Activated CD4-positive, alpha-beta T cell treated with anti-CD3 and anti-CD28 coated beads for 36 hours (primary cell): ENCODE data around the gene OSMR. TPM values are rescaled to one million over a fixed set of nuclear protein-coding genes. Genes with fewer than 3 reads are reported as not detected.
A peak's percentile ranks its signal among the peaks of the same experiment; 100 is the strongest.

Experiments used
- ATAC-seq: fragments of 200-7000 bp; cut with Tn5 transposase; one replicate; pipeline ENCODE4 v1.10.0; 2021; ENCODE audit warnings: mild to moderate bottlenecking, moderate library complexity
- CTCF ChIA-PET: fragments of 350-600 bp; sonication (Branson Sonifier 250); formaldehyde crosslinking; loops from one replicate; lab custom pipeline; 2021; ENCODE audit warnings: antibody characterized with exemption; lab: Charles Lee
- POLR2A ChIA-PET: fragments of 350-600 bp; sonication (Branson Sonifier 250); formaldehyde crosslinking; loops from one replicate; lab custom pipeline; 2021; ENCODE audit warnings: antibody characterized with exemption, inconsistent platforms; lab: Charles Lee
- DNase-seq: peaks from one replicate; pipeline ENCODE4 v3.0.0-alpha.2; 2020
- H3K27ac Mint-ChIP-seq: one replicate; pipeline ENCODE4 v1.8.0; 2021; ENCODE audit warnings: mixed read lengths
- H3K27me3 Mint-ChIP-seq: one replicate; pipeline ENCODE4 v1.8.0; 2021; ENCODE audit warnings: mixed read lengths
- H3K36me3 Mint-ChIP-seq: one replicate; pipeline ENCODE4 v1.8.0; 2021; ENCODE audit warnings: low read depth, mixed read lengths
- H3K4me1 Mint-ChIP-seq: one replicate; pipeline ENCODE4 v1.8.0; 2021; ENCODE audit warnings: mixed read lengths
- H3K4me3 Mint-ChIP-seq: one replicate; pipeline ENCODE4 v1.8.0; 2021; ENCODE audit warnings: mild to moderate bottlenecking, moderate library complexity, mixed read lengths
- H3K9me3 Mint-ChIP-seq: one replicate; pipeline ENCODE4 v1.8.0; 2021; ENCODE audit warnings: low read depth, mixed read lengths
- intact Hi-C, 2 experiments: fragments of 100-400 bp; cut with DNase I in 1 of 2; cut with micrococcal nuclease in 1 of 2; formaldehyde crosslinking; loops; one replicate each; pipeline versions ENCODE4 v1.14.2 to v1.15.1; 2022 to 2024; cut with DNase I, micrococcal nuclease
- total RNA-seq, 2 experiments: library from RNA; stranded (reverse); gene quantifications; one replicate each; pipeline ENCODE4 v1.2.3, GENCODE V29; 2021

Gene OSMR
- under 1 TPM; 0.25 to 0.26 TPM for total RNA-seq

DNA sequence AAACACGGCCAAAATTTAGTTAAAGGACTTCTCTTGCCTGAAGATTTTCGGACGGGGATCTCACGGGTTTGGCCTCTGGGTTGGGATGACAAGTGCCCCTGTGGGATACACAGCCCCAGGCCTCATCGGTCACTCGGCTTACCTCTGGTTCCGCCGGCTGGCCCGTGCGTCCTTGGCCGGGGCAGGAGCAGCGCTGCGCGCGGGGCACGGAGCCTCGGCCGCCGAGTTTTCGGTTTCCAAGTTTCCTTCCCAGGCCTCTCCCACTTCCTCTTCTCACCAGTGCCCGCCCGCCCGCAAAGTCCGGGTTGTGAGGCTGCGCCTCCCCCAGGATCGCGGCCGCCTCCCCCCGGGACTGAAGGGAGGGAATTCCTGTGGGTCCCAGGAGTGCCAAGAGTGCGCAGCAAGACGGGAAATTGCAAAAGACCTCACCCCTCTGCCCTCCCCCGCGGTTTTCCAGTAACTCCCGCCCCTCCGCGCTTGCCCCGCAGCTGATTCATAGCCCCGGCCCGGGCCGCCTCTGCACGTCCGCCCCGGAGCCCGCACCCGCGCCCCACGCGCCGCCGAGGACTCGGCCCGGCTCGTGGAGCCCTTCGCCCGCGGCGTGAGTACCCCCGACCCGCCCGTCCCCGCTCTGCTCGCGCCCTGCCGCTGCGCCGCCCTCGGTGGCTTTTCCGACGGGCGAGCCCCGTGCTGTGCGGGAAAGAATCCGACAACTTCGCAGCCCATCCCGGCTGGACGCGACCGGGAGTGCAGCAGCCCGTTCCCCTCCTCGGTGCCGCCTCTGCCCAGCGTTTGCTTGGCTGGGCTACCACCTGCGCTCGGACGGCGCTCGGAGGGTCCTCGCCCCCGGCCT, at the start of gene OSMR:
Gene OSMR (plus strand): TSS at position 487 of the 853 bp plus-strand sequence. CDS start 23,033 bp downstream, outside the sequence.
- peak within 1 kb of the TSS; percentile 70 for H3K4me3 Mint-ChIP-seq
- H3K9me3 Mint-ChIP-seq: peaks cover 2% of the 10 kb centered on the region
- H3K27ac Mint-ChIP-seq: peak within 1 kb of the TSS; percentile 61
- peaks cover 48% of the 10 kb centered on the region for H3K27me3 Mint-ChIP-seq
- ChIA-PET CTCF (no interaction called here), POLR2A (no interaction called here)
- intact Hi-C loops: loop anchor here in 1 of 2 experiments (5.0 kb wide), 2 partner anchors 77 to 227 kb away; partner anchors contain the start of gene RICTOR
- ATAC-seq (peak; percentile 74), DNase-seq (peak; percentile 72)
- H3K36me3 Mint-ChIP-seq: no peaks in the 10 kb centered on the region
- peaks cover 8% of the 10 kb centered on the region for H3K4me1 Mint-ChIP-seq

DNA sequence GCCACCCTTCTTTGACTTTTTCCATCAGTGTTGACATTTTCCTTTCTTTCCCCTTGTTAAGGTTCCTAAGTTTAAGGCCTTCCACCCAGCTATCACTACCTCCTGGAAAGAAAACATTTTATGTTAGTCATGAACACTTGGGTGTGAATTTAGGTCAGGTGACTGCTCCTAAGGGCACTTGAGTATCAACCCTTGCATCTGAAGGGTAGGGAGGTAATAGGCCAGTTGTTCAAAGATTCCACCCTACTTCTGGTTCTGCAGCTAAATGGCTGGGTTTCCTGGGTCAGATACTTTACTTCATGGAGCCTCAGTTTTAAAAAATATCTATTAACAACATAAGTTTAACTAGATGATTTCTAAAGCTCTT, 49.1 kb upstream of the OSMR start:
- intact Hi-C loops: no loop called here
- DNase-seq (no peak), ATAC-seq (no peak)
- POLR2A ChIA-PET: interaction anchor here (0.5 kb wide), 1 partner anchor 52 kb away, joined by 3 read pairs; no protein-coding TSS in a partner anchor
- Mint-ChIP-seq H3K9me3 (no peaks in the 10 kb centered on the region), H3K27ac (no peak overlapping the region), H3K27me3 (peaks cover 15% of the 10 kb centered on the region), H3K36me3 (no peaks in the 10 kb centered on the region), H3K4me3 (no peak overlapping the region), H3K4me1 (peaks cover 5% of the 10 kb centered on the region)
- CTCF ChIA-PET: interaction anchor here (0.6 to 1.3 kb wide), 4 partner anchors 13 to 376 kb away, joined by 3 to 5 read pairs (median 4); no protein-coding TSS in a partner anchor

DNA sequence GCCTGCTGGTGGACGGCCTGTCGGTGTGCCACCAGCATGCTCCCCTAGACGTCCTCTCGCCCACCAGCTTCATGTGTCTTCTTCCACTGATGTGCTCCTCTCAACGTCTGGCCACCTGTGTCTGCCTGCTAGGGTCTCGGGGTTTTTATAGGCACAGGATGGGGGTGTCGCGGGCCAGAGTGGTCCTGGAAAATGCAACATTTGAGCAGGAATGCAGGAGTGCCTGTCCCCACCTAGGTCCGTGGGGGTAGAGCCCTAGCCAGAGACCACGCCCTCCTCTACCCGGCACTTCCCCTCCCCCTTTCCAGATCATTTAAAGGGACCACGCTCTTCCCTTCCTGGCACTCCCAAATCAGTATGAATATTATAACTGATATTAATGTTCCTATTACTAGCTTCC, 48.0 kb upstream of the OSMR start:
- intact Hi-C loops: no loop called here
- Mint-ChIP-seq H3K4me3 (no peak overlapping the region), H3K9me3 (no peaks in the 10 kb centered on the region), H3K27me3 (peaks cover 12% of the 10 kb centered on the region), H3K27ac (no peak overlapping the region), H3K36me3 (no peaks in the 10 kb centered on the region), H3K4me1 (peaks cover 5% of the 10 kb centered on the region)
- ChIA-PET CTCF (interaction anchor here (3.6 kb wide), 1 partner anchor 11 kb away, joined by 15 read pairs; no protein-coding TSS in a partner anchor), POLR2A (no interaction called here)
- DNase-seq: no peak
- no peak for ATAC-seq

DNA sequence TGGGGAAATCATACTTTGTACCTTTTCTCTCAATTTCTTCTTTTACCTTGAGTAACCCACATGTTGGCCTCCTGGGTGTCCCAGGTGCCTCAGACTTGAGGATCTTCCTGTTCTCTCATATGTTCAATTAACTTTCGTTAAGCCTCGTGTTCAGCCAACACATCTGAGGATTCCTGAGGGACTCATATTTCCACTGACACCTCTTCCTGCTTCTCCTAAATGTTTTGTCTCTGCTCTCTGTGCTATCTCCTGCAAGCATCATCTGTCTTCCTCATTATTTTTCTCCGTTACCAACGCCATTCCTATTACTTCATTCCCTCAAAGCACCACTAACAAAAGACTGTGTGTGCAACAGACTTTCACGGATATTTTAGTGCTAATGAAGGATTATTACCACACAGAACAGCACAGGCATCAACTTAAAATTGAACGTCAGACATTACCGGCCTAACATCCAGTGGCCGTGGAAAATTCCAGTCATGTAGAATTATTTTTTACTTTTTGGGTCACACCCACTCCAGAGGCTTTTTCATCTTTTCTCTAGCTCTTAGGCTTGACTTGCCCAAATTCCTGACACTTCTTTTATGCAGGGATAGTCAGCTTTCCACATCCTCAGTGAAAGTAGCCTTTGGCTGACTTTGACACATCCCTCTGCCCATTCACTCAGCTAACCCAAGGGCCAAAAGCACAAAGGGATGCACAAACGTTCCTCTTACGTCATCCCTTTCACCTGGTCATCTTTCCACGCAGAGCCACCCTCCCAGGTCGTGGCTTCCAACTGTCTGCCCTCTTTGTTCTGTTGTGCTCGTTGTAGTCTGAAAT, 46.0 kb upstream of the OSMR start:
- no peak overlapping the region for H3K4me3 Mint-ChIP-seq
- CTCF ChIA-PET: interaction anchor here (1.2 to 3.6 kb wide), 3 partner anchors 9 to 358 kb away, joined by 4 to 15 read pairs (median 8); no protein-coding TSS in a partner anchor
- POLR2A ChIA-PET: no interaction called here
- H3K27ac Mint-ChIP-seq: no peak overlapping the region
- H3K4me1 Mint-ChIP-seq: peaks cover 5% of the 10 kb centered on the region
- ATAC-seq (no peak), DNase-seq (no peak)
- no peaks in the 10 kb centered on the region for H3K36me3 Mint-ChIP-seq
- no peaks in the 10 kb centered on the region for H3K9me3 Mint-ChIP-seq
- peaks cover 7% of the 10 kb centered on the region for H3K27me3 Mint-ChIP-seq
- intact Hi-C loops: no loop called here

DNA sequence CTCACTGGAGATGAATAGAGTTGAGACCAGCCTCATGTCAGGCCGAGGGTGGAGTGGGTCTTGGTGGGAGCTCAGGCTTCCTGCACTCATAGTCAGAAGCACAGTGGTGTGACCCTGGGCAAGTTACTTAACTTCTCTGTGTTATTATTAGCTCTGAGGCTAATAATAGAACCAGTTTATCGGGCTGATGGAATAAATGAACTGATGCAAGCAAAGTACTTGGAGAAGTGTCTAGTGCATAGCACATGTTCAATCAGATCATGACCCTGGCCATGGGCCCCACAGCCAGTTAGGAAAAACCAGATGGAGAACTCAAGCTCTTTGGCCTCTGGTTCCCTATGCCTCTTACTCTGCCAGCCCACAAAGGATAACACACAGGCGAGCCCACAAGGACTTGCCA, 45.3 kb upstream of the OSMR start:
- H3K36me3 Mint-ChIP-seq: no peaks in the 10 kb centered on the region
- ChIA-PET CTCF (interaction anchor here (1.1 to 3.6 kb wide), 4 partner anchors 9 to 418 kb away, joined by 3 to 15 read pairs (median 6); no protein-coding TSS in a partner anchor), POLR2A (no interaction called here)
- peaks cover 5% of the 10 kb centered on the region for H3K4me1 Mint-ChIP-seq
- DNase-seq: no peak
- H3K4me3 Mint-ChIP-seq: no peak overlapping the region
- H3K9me3 Mint-ChIP-seq: no peaks in the 10 kb centered on the region
- intact Hi-C loops: no loop called here
- ATAC-seq: no peak
- no peak overlapping the region for H3K27ac Mint-ChIP-seq
- H3K27me3 Mint-ChIP-seq: peaks cover 6% of the 10 kb centered on the region

DNA sequence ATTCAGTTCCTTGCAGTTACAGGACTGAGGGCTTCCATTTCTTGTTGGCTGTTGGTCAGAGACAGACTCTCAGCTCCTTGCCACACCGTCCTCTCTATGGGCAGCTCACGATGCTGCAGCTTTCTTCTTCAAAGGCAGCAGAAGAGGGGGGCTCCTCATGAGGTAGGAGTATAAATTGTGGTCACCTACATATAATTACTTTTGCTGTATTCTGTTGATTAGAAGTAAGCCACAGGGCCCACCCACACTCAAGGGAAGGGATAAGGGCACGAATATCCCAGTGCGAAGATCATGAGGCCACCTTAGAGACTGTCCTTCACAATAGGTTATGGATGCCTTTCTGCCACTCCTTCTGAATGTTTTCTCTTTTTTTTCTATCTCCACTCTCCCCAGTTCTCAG, 43.7 kb upstream of the OSMR start:
- intact Hi-C loops: no loop called here
- no peaks in the 10 kb centered on the region for H3K36me3 Mint-ChIP-seq
- H3K9me3 Mint-ChIP-seq: peaks cover 3% of the 10 kb centered on the region
- CTCF ChIA-PET: interaction anchor here (0.7 kb wide), 1 partner anchor 9 kb away, joined by 3 read pairs; no protein-coding TSS in a partner anchor
- peaks cover 6% of the 10 kb centered on the region for H3K4me1 Mint-ChIP-seq
- ATAC-seq (no peak), DNase-seq (no peak)
- H3K27ac Mint-ChIP-seq: no peak overlapping the region
- POLR2A ChIA-PET: no interaction called here
- no peak overlapping the region for H3K4me3 Mint-ChIP-seq
- peaks cover 6% of the 10 kb centered on the region for H3K27me3 Mint-ChIP-seq

DNA sequence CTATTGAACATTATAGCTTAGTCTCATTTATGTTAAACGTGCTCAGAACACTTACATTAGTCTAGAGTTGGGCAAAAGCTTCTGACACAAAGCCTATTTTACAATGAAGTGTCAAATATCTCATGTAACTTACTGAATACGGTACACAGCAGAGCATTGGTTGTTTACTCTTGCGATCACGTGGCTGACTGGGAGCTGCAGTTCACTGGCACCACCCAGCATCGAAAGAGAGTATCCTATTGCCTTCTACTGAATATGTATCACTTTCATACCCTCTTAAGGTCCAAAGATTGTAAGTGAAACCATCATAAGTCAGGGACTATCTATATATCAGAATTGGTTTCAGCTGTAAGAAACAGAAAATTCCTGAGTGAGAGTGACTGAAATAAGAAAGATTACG, 42.6 kb upstream of the OSMR start:
- intact Hi-C loops: no loop called here
- ChIA-PET CTCF (interaction anchor here (0.7 to 1.2 kb wide), 2 partner anchors 88 to 439 kb away, joined by 3 read pairs; no protein-coding TSS in a partner anchor), POLR2A (no interaction called here)
- ATAC-seq: no peak
- Mint-ChIP-seq H3K4me3 (no peak overlapping the region), H3K27ac (no peak overlapping the region), H3K4me1 (peaks cover 6% of the 10 kb centered on the region), H3K9me3 (peaks cover 3% of the 10 kb centered on the region), H3K36me3 (no peaks in the 10 kb centered on the region), H3K27me3 (peaks cover 7% of the 10 kb centered on the region)
- DNase-seq: no peak

DNA sequence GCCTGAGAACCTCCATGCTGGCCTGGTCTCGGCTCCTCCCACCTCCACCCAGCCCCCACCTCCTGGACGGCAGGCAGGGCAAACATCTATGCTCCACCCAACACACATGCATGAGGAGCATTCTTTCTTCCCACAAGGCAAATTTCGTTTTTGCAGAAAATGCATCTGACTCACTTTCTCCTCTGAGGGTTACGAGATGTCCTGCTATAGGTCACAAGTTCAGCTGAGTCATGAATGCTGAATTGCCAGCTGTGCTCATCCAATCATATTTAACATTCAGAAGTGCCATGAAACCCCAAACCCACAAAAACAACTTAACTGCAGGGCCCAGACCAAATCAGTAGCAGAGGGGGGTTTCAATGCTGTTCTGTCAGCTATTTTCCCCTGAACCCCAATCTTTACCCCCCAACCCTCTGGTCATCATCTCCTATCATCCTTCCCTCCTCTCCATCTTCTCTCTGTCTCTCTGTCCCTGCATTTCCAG, 39.0 kb upstream of the OSMR start:
- Mint-ChIP-seq H3K27me3 (peaks cover 13% of the 10 kb centered on the region), H3K27ac (no peak overlapping the region), H3K36me3 (no peaks in the 10 kb centered on the region), H3K4me1 (peaks cover 11% of the 10 kb centered on the region), H3K4me3 (no peak overlapping the region), H3K9me3 (peaks cover 3% of the 10 kb centered on the region)
- DNase-seq (peak; percentile 45), ATAC-seq (peak; percentile 72)
- intact Hi-C loops: loop anchor here (2.0 to 5.0 kb wide), 2 partner anchors 250 kb away; partner anchors contain the start of gene LIFR (in 2 of the 2)
- POLR2A ChIA-PET: no interaction called here
- CTCF ChIA-PET: interaction anchor here (0.6 to 9.8 kb wide), 4 partner anchors 364 to 413 kb away, joined by 3 to 147 read pairs (median 24); no protein-coding TSS in a partner anchor

DNA sequence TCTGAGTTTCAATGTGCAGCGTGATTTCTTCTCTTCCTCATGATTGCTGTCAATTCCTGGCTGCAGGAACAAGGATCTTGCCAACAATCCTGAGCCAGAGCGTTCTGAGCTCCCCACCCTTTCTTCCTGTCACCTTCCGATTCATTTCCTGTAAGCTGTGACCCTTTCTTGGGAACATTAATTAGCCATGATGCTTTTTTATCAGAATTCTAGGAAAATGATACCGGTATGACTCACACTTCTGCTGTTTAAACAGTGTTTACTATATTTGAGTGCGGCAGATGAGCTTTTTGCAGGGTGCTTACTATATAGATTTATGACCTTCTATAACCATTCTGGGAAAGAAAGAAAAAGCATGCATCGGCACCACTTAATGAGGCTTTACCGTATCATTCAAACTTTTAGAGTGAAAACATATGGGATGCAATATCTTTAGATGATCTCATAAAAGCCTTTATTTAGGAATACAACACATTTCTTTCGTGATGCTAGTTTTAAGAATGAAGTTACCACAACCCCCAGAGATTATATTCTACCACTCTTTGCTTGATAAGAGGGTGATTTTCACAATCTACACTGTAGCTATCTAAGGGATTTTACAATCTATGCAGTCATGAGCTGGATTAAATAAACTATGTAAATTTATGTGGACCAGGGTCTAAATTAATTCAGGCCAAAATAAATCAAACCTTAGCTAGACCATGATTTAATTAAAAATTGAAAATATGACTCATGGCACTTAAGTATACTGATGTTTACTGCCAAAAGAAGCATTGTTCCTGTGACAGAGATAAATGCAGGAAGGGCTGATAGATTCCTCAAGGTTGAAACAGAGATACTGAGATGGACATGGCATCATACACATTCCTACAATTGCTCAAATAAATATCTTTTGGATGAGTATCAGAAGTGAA, 38.0 kb upstream of the OSMR start:
- CTCF ChIA-PET: interaction anchor here (0.6 to 9.8 kb wide), 8 partner anchors 8 to 701 kb away, joined by 3 to 147 read pairs (median 4); no protein-coding TSS in a partner anchor
- DNase-seq (no peak), ATAC-seq (no peak)
- Mint-ChIP-seq H3K27ac (no peak overlapping the region), H3K4me1 (peaks cover 11% of the 10 kb centered on the region), H3K9me3 (peaks cover 3% of the 10 kb centered on the region), H3K27me3 (peaks cover 20% of the 10 kb centered on the region), H3K4me3 (no peak overlapping the region), H3K36me3 (no peaks in the 10 kb centered on the region)
- intact Hi-C loops: loop anchor here (1.0 to 5.0 kb wide), 4 partner anchors 251 to 543 kb away; partner anchors contain the start of gene LIFR (in 2 of the 2)
- POLR2A ChIA-PET: no interaction called here

DNA sequence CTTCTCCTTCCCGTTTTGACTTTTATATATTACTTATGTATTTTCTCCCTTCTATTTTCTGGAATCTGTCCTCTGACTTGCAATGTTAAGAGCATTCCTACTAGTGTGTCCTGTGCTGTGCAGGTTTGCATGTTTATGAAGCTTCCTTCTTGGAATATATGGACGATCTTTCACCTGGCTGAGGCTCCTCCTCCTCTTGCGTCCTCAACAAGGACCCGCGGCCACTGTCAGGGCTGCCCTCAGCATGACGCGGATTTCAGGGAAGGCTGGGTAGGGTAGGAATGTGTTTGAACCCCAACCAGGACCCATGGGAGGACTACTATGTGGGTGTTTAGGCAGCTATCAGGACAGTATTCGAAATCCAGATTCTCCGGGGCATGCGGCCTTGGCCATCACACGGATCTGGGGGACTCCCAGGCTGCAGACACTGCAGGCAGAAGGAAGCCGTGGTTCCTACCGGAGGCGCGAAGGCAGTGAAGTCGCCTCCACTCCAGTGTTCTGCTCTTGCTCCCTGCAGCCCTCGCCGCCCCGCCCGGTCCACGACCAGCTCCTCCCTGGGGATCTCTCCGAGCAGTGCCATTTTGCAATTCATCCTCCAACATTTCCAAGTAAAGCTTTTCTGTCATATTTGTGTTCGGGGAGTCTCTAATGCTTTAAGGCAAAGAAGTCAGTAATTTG, 37.0 kb upstream of the OSMR start:
- Mint-ChIP-seq H3K4me1 (peaks cover 11% of the 10 kb centered on the region), H3K36me3 (no peaks in the 10 kb centered on the region), H3K4me3 (no peak overlapping the region), H3K27me3 (peaks cover 24% of the 10 kb centered on the region), H3K9me3 (peaks cover 3% of the 10 kb centered on the region), H3K27ac (no peak overlapping the region)
- no peak for ATAC-seq
- POLR2A ChIA-PET: no interaction called here
- CTCF ChIA-PET: interaction anchor here (0.6 to 9.8 kb wide), 15 partner anchors 9 to 702 kb away, joined by 3 to 147 read pairs (median 5); no protein-coding TSS in a partner anchor
- DNase-seq: no peak
- intact Hi-C loops: loop anchor here (1.0 to 5.0 kb wide), 4 partner anchors 252 to 544 kb away; partner anchors contain the start of gene LIFR (in 1 of the 2)
